ENCODE measurements around the gene SELENON. TPM values are rescaled to one million over a fixed set of nuclear protein-coding genes. Genes with fewer than 3 reads are reported as not detected.

The SELENON gene
- total and polyA plus RNA-seq, 4 donors: 4.3 to 16.1 (median 9.0) TPM

DNA sequence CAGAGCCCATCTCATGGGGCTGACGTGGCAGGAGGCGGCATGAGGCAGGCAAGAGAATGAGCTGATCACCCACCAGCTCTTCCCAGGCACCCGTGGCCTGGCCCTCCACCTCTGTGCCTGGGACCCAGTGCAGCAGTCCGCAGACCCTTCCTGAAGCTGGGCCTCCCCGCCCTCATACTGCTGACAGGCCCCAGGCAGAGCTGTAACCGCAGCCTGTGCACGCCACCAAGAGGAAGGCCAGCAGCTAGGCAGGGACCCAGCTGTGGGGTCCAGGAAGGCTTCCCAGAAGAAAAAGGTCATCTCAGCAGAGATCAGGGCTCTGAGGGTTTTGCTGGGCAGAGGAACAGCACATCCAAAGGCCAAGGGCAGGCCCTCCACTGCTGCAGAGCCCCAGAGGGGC is 9.9 kb downstream of the SELENON start:
- no peaks in the 10 kb centered on the region for H3K4me1 ChIP-seq (ENCODE audit: control insufficient read depth in 4 of 4, insufficient read depth in 4 of 4, low read length in 3 of 4)
- H3K9me3 ChIP-seq (ENCODE audit: control insufficient read depth in 4 of 4, low read length in 3 of 4): no peaks in the 10 kb centered on the region
- H3K4me3 ChIP-seq (ENCODE audit: low read depth in 1 of 3, low read length in 3 of 3): no peak overlapping the region
- no peaks in the 10 kb centered on the region for H3K27me3 ChIP-seq (ENCODE audit: control insufficient read depth in 4 of 4, insufficient read depth in 4 of 4, low read length in 3 of 4)
- DNase-seq (ENCODE audit: low spot score): no peak
- peaks cover 0 to 25% (median 5%) of the 10 kb centered on the region in 4 donors for H3K36me3 ChIP-seq (ENCODE audit: control insufficient read depth in 4 of 4, insufficient read depth in 3 of 4, low read depth in 1 of 4, low read length in 3 of 4)
- no peak overlapping the region for H3K9ac ChIP-seq (ENCODE audit: low read depth in 1 of 2, low read length in 2 of 2)
- no peak overlapping the region for H3K27ac ChIP-seq (ENCODE audit: low read depth in 1 of 2, low read length in 2 of 2)
- TF ChIP-seq NR2F2 (IDR thresholded peaks at IDR 0.05) (no peak), SP1 (IDR thresholded peaks at IDR 0.05) (no peak), HNF4G (IDR thresholded peaks at IDR 0.05) (no peak), JUND (IDR thresholded peaks at IDR 0.05) (no peak), FOXA2 (IDR thresholded peaks at IDR 0.05) (no peak), RXRA (IDR thresholded peaks at IDR 0.05) (no peak), EGR1 (IDR thresholded peaks at IDR 0.05; ENCODE audit: low read depth in 2 of 2) (no peak), RAD21 (IDR thresholded peaks at IDR 0.05) (no peak), YY1 (IDR thresholded peaks at IDR 0.05) (no peak), TAF1 (conservative IDR thresholded peaks at IDR 0.05) (no peak)
- TF ChIP-seq, protein P1, sequence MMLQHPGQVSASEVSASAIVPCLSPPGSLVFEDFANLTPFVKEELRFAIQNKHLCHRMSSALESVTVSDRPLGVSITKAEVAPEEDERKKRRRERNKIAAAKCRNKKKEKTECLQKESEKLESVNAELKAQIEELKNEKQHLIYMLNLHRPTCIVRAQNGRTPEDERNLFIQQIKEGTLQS (IDR thresholded peaks at IDR 0.05): no peak
- TF ChIP-seq, protein P2, sequence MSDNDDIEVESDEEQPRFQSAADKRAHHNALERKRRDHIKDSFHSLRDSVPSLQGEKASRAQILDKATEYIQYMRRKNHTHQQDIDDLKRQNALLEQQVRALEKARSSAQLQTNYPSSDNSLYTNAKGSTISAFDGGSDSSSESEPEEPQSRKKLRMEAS (IDR thresholded peaks at IDR 0.05): no peak
- TF ChIP-seq, protein P3, sequence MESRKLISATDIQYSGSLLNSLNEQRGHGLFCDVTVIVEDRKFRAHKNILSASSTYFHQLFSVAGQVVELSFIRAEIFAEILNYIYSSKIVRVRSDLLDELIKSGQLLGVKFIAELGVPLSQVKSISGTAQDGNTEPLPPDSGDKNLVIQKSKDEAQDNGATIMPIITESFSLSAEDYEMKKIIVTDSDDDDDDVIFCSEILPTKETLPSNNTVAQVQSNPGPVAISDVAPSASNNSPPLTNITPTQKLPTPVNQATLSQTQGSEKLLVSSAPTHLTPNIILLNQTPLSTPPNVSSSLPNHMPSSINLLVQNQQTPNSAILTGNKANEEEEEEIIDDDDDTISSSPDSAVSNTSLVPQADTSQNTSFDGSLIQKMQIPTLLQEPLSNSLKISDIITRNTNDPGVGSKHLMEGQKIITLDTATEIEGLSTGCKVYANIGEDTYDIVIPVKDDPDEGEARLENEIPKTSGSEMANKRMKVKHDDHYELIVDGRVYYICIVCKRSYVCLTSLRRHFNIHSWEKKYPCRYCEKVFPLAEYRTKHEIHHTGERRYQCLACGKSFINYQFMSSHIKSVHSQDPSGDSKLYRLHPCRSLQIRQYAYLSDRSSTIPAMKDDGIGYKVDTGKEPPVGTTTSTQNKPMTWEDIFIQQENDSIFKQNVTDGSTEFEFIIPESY (IDR thresholded peaks at IDR 0.05): no peak
- TF ChIP-seq, protein P4, sequence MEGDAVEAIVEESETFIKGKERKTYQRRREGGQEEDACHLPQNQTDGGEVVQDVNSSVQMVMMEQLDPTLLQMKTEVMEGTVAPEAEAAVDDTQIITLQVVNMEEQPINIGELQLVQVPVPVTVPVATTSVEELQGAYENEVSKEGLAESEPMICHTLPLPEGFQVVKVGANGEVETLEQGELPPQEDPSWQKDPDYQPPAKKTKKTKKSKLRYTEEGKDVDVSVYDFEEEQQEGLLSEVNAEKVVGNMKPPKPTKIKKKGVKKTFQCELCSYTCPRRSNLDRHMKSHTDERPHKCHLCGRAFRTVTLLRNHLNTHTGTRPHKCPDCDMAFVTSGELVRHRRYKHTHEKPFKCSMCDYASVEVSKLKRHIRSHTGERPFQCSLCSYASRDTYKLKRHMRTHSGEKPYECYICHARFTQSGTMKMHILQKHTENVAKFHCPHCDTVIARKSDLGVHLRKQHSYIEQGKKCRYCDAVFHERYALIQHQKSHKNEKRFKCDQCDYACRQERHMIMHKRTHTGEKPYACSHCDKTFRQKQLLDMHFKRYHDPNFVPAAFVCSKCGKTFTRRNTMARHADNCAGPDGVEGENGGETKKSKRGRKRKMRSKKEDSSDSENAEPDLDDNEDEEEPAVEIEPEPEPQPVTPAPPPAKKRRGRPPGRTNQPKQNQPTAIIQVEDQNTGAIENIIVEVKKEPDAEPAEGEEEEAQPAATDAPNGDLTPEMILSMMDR (IDR thresholded peaks at IDR 0.05; ENCODE audit: low read depth, low read length, missing input control): no peak
- 93% methylated on average over 7 of the region's 7 CpGs for WGBS

DNA sequence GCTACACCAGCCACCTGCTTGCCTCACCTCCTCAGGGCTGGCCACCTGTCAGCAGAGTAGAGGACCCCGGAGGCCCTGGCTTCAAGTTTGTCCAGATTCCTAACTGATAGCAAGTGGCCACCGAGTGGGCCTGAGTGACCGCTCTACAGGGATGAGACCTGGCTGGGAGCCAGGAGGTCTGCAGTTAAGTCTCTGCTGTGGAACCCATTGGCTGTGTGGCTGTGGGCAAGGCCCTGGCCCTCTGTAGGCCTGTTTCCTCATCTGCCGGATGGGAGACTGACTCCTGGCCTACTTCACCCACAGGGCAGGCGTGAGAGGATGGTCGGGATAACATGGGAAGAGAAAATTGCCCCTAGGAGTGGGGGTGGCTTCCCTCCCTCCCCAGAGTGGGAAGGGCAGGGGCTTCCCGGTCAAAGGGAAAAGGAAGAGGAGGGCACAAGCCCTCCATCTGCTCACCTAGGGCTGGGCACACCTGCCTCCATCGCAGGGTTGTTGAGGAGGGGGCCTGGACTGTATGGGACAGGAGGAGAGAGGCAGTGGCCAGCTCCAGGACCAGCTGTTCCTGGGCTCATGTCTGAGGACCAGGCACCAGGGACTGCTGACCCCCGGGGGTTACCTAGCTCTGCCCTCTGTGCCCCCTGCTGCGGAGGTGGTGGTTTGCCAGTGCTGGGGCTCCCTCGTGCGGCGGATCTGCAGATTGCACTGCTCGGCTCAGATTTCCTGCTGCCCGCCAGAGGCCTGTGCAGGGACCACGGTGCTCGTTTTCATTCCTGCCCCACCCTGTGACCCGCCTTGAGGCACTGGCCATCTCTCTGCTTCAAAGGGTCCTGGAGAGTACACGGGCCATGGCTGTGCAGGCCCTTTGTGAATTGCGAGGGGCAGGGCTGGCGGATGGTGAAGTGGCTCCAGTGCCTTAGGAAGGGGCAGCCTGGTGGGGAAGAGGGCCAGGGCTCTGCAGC is 10.6 kb downstream of the SELENON start:
- 39% methylated on average over 21 of the region's 21 CpGs for WGBS
- Histone ChIP-seq H3K36me3 (ENCODE audit: control insufficient read depth in 4 of 4, insufficient read depth in 3 of 4, low read depth in 1 of 4, low read length in 3 of 4) (peaks cover 0 to 23% (median 5%) of the 10 kb centered on the region in 4 donors), H3K27me3 (ENCODE audit: control insufficient read depth in 4 of 4, insufficient read depth in 4 of 4, low read length in 3 of 4) (no peaks in the 10 kb centered on the region), H3K27ac (ENCODE audit: low read depth in 1 of 2, low read length in 2 of 2) (no peak overlapping the region), H3K4me1 (ENCODE audit: control insufficient read depth in 4 of 4, insufficient read depth in 4 of 4, low read length in 3 of 4) (no peaks in the 10 kb centered on the region), H3K9ac (ENCODE audit: low read depth in 1 of 2, low read length in 2 of 2) (no peak overlapping the region), H3K9me3 (ENCODE audit: control insufficient read depth in 4 of 4, low read length in 3 of 4) (no peaks in the 10 kb centered on the region), H3K4me3 (ENCODE audit: low read depth in 1 of 3, low read length in 3 of 3) (no peak overlapping the region)
- TF ChIP-seq FOXA1 (IDR thresholded peaks at IDR 0.05) (no peak), RAD21 (IDR thresholded peaks at IDR 0.05) (peak; percentile 95 to 96), EGR1 (IDR thresholded peaks at IDR 0.05; ENCODE audit: low read depth in 2 of 2) (no peak)
- TF ChIP-seq, protein P4 (IDR thresholded peaks at IDR 0.05; ENCODE audit: low read depth, low read length, missing input control): peak; percentile 86
- TF ChIP-seq, protein P5, sequence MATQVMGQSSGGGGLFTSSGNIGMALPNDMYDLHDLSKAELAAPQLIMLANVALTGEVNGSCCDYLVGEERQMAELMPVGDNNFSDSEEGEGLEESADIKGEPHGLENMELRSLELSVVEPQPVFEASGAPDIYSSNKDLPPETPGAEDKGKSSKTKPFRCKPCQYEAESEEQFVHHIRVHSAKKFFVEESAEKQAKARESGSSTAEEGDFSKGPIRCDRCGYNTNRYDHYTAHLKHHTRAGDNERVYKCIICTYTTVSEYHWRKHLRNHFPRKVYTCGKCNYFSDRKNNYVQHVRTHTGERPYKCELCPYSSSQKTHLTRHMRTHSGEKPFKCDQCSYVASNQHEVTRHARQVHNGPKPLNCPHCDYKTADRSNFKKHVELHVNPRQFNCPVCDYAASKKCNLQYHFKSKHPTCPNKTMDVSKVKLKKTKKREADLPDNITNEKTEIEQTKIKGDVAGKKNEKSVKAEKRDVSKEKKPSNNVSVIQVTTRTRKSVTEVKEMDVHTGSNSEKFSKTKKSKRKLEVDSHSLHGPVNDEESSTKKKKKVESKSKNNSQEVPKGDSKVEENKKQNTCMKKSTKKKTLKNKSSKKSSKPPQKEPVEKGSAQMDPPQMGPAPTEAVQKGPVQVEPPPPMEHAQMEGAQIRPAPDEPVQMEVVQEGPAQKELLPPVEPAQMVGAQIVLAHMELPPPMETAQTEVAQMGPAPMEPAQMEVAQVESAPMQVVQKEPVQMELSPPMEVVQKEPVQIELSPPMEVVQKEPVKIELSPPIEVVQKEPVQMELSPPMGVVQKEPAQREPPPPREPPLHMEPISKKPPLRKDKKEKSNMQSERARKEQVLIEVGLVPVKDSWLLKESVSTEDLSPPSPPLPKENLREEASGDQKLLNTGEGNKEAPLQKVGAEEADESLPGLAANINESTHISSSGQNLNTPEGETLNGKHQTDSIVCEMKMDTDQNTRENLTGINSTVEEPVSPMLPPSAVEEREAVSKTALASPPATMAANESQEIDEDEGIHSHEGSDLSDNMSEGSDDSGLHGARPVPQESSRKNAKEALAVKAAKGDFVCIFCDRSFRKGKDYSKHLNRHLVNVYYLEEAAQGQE (IDR thresholded peaks at IDR 0.05): no peak
- peak; percentile 84 for DNase-seq (ENCODE audit: low spot score)

All from liver (tissue), 9 donors.